Measurements from ENCODE around the gene LPIN3. TPM values are rescaled to one million over a fixed set of nuclear protein-coding genes. Genes with fewer than 3 reads are reported as not detected.
"Not testable (repeated sequence)": the region's sequence is repeated elsewhere in the genome, so short reads cannot be mapped to it uniquely, and the experiment has no call there.

Gene LPIN3
- polyA plus RNA-seq, 1 of the 3 experiments (the other 2 are of a cell fraction): 0.21 TPM

GRCh38 chr20:41309817-41310216 is 30.8 kb upstream of the LPIN3 start:
- Histone ChIP-seq H3K4me3 (ENCODE audit: low read depth in 2 of 2, low read length in 1 of 2) (no peak overlapping the region), H3K9me2 (no peaks in the 10 kb centered on the region), H3K36me3 (replicated peaks in 1 of 2; ENCODE audit: control insufficient read depth in 1 of 2, insufficient read depth in 2 of 2, low read length in 1 of 2) (no peaks in the 10 kb centered on the region), H3K9ac (no peak overlapping the region), H3F3A (replicated peaks; ENCODE audit: insufficient read depth) (peaks cover 7% of the 10 kb centered on the region), H3K27me3 (ENCODE audit: insufficient read depth) (no peaks in the 10 kb centered on the region), H3K9me3 (no peaks in the 10 kb centered on the region), H2AFZ (ENCODE audit: low read depth) (no peak overlapping the region), H3K4me2 (0 out of 2 replicates have a peak overlapping the region, but pooled peaks have one; percentile 0), H3K79me2 (ENCODE audit: insufficient read depth) (peaks cover 85% of the 10 kb centered on the region), H4K20me1 (ENCODE audit: insufficient read depth) (no peaks in the 10 kb centered on the region), H3K4me1 (ENCODE audit: control insufficient read depth in 1 of 2, insufficient read depth in 2 of 2, low read depth in 1 of 2, low read length in 1 of 2) (no peaks in the 10 kb centered on the region; a peak in 1 of 4 replicates), H3K27ac (ENCODE audit: low read depth in 2 of 2, low read length in 1 of 2) (peak overlapping the region in 1 of 2 experiments; percentile 41; a peak in 1 of 4 replicates)
- no peak for DNase-seq
- CTCF ChIA-PET: no interaction called here
- WGBS (ENCODE audit: low lambda C conversion rate): 55% methylated on average over 2 of the region's 2 CpGs
- TF ChIP-seq PBX3 (IDR thresholded peaks at IDR 0.05): peak; percentile 72
- TF ChIP-seq NFIC (IDR thresholded peaks at IDR 0.05; ENCODE audit: borderline replicate concordance): no peak
- POLR2A ChIA-PET: no interaction called here

GRCh38 chr20:41312009-41312408 is 28.6 kb upstream of the LPIN3 start:
- 88% methylated on average over 6 of the region's 6 CpGs for WGBS (ENCODE audit: low lambda C conversion rate)
- H3F3A ChIP-seq (replicated peaks; ENCODE audit: insufficient read depth): peaks cover 15% of the 10 kb centered on the region
- H3K4me3 ChIP-seq (ENCODE audit: low read depth in 2 of 2, low read length in 1 of 2); H3K9me2 ChIP-seq; H3K27me3 ChIP-seq (ENCODE audit: insufficient read depth); H3K4me2 ChIP-seq; H3K27ac ChIP-seq (ENCODE audit: low read depth in 2 of 2, low read length in 1 of 2); H4K20me1 ChIP-seq (ENCODE audit: insufficient read depth); H3K9me3 ChIP-seq; H3K36me3 ChIP-seq (replicated peaks in 1 of 2; ENCODE audit: control insufficient read depth in 1 of 2, insufficient read depth in 2 of 2, low read length in 1 of 2); H3K4me1 ChIP-seq (ENCODE audit: control insufficient read depth in 1 of 2, insufficient read depth in 2 of 2, low read depth in 1 of 2, low read length in 1 of 2); H2AFZ ChIP-seq (ENCODE audit: low read depth); DNase-seq; POLR2A ChIA-PET; H3K9ac ChIP-seq: not testable (repeated sequence)
- CTCF ChIA-PET: interaction anchor here (1.3 to 3.8 kb wide), 3 partner anchors 13 to 139 kb away, joined by 4 to 15 read pairs (median 8); partner anchors contain the start of gene LPIN3
- peaks cover 87% of the 10 kb centered on the region for H3K79me2 ChIP-seq (ENCODE audit: insufficient read depth)

- peaks cover 8% of the 10 kb centered on the region for H3F3A ChIP-seq (replicated peaks; ENCODE audit: insufficient read depth)
- no peaks in the 10 kb centered on the region for H3K36me3 ChIP-seq (replicated peaks in 1 of 2; ENCODE audit: control insufficient read depth in 1 of 2, insufficient read depth in 2 of 2, low read length in 1 of 2)
- H3K9me3 ChIP-seq: no peaks in the 10 kb centered on the region
- no peak overlapping the region for H3K4me2 ChIP-seq
- TF ChIP-seq YY1 (IDR thresholded peaks at IDR 0.05; ENCODE audit: low read depth) (no peak), FOXM1 (IDR thresholded peaks at IDR 0.05; ENCODE audit: low read depth) (no peak), RAD21 (IDR thresholded peaks at IDR 0.05; ENCODE audit: low read length) (no peak), CTCF (IDR thresholded peaks at IDR 0.05) (no peak), TEAD4 (IDR thresholded peaks at IDR 0.05; ENCODE audit: borderline replicate concordance, insufficient read depth) (no peak), PBX3 (IDR thresholded peaks at IDR 0.05) (no peak), NRF1 (IDR thresholded peaks at IDR 0.05; ENCODE audit: low read depth, low read length) (no peak), CHD2 (IDR thresholded peaks at IDR 0.05; ENCODE audit: low read length, partially characterized antibody) (no peak), SMC3 (IDR thresholded peaks at IDR 0.05; ENCODE audit: low read depth, low read length) (no peak), ELF1 (IDR thresholded peaks at IDR 0.05) (no peak), TCF12 (IDR thresholded peaks at IDR 0.05) (no peak)
- H4K20me1 ChIP-seq (ENCODE audit: insufficient read depth): no peaks in the 10 kb centered on the region
- POLR2A ChIA-PET: no interaction called here
- WGBS (ENCODE audit: low lambda C conversion rate): 98% methylated on average over 2 of the region's 2 CpGs
- CTCF ChIA-PET: no interaction called here
- DNase-seq: no peak
- no peaks in the 10 kb centered on the region for H3K9me2 ChIP-seq
- H2AFZ ChIP-seq (ENCODE audit: low read depth): no peak overlapping the region
- peaks cover 8% of the 10 kb centered on the region in 2 experiments; a peak in 3 of 4 replicates for H3K4me1 ChIP-seq (ENCODE audit: control insufficient read depth in 1 of 2, insufficient read depth in 2 of 2, low read depth in 1 of 2, low read length in 1 of 2)
- no peak overlapping the region for H3K27ac ChIP-seq (ENCODE audit: low read depth in 2 of 2, low read length in 1 of 2)
- no peak overlapping the region for H3K4me3 ChIP-seq (ENCODE audit: low read depth in 2 of 2, low read length in 1 of 2)
- H3K27me3 ChIP-seq (ENCODE audit: insufficient read depth): no peaks in the 10 kb centered on the region
- no peak overlapping the region for H3K9ac ChIP-seq
- H3K79me2 ChIP-seq (ENCODE audit: insufficient read depth): peaks cover 73% of the 10 kb centered on the region
These were observed 26.2 kb upstream of the LPIN3 start for GRCh38 chr20:41314386-41314785.
